HepG2 (cell line): ENCODE data around the gene BAHCC1.

ENCODE experiments used
- ATF3 ChIP-seq: sonication (generic); formaldehyde crosslinking; IDR thresholded peaks from 2 replicates; pipeline ENCODE4 v1.4.0; 2020; ENCODE audit warnings: missing genetic modification reagents
- JUND ChIP-seq: sonication (generic); formaldehyde crosslinking; IDR thresholded peaks from 2 replicates; pipeline ENCODE4 v1.8.0; 2022; ENCODE audit warnings: mild to moderate bottlenecking, missing genetic modification reagents
- KAT2B ChIP-seq: fragments of 150-350 bp; IDR thresholded peaks from 2 replicates; pipeline ENCODE4 v1.6.1; 2014; ENCODE audit warnings: low read depth, low read length, borderline replicate concordance
- NFIB ChIP-seq: sonication (generic); formaldehyde crosslinking; IDR thresholded peaks from 2 replicates; pipeline ENCODE4 v1.9.0; 2021; ENCODE audit warnings: missing genetic modification reagents, mild to moderate bottlenecking, borderline replicate concordance
- POLR2A ChIP-seq, 2 experiments: IDR thresholded peaks; 2 replicates each; pipeline ENCODE4 v1.6.1; 2011; ENCODE audit warnings: low read depth in 2 of 2, low read length in 2 of 2, mild to moderate bottlenecking in 1 of 2, moderate library complexity in 1 of 2; ENCODE audit not compliant: insufficient read depth in 1 of 2
- SP1 ChIP-seq, 2 experiments: fragments of 450-650 bp in 1 of 2; sonication (generic) in 1 of 2; formaldehyde crosslinking in 1 of 2; IDR thresholded peaks; 2 replicates each; pipeline versions ENCODE4 v1.4.0 to v1.6.1; 2016 to 2020; ENCODE audit warnings: missing genetic modification reagents in 1 of 2
- WIZ ChIP-seq: sonication (generic); formaldehyde crosslinking; IDR thresholded peaks from 2 replicates; pipeline ENCODE4 v1.5.1; 2020; ENCODE audit warnings: mild to moderate bottlenecking, missing genetic modification reagents
- ZFAT ChIP-seq: sonication (generic); formaldehyde crosslinking; conservative IDR thresholded peaks from 2 replicates; pipeline ENCODE4 v1.8.1; 2023; ENCODE audit warnings: missing genetic modification reagents, inconsistent platforms
- ZNF292 ChIP-seq: sonication (generic); formaldehyde crosslinking; IDR thresholded peaks from 2 replicates; pipeline ENCODE4 v1.8.1; 2022; ENCODE audit warnings: mild to moderate bottlenecking, low read depth, missing genetic modification reagents, borderline replicate concordance
- TF ChIP-seq, protein P1 (sequence below): sonication (generic); formaldehyde crosslinking; IDR thresholded peaks from 2 replicates; pipeline ENCODE4 v1.5.0; 2020; ENCODE audit warnings: mild to moderate bottlenecking, missing genetic modification reagents, moderate library complexity

- TF ChIP-seq KAT2B (no peak), ZFAT (no peak), ATF3 (CRISPR knock-in tag) (no peak), NFIB (no peak), ZNF292 (CRISPR knock-in tag) (no peak), JUND (no peak), POLR2A (IDR thresholded peaks at IDR 0.05; ENCODE audit: insufficient read depth in 1 of 2, low read depth in 2 of 2, low read length in 2 of 2) (no peak), SP1 (IDR thresholded peaks at IDR 0.05) (no peak), SP1 (CRISPR knock-in tag; IDR thresholded peaks at IDR 0.05) (no peak), WIZ (CRISPR knock-in tag) (no peak)
- TF ChIP-seq, protein P1, sequence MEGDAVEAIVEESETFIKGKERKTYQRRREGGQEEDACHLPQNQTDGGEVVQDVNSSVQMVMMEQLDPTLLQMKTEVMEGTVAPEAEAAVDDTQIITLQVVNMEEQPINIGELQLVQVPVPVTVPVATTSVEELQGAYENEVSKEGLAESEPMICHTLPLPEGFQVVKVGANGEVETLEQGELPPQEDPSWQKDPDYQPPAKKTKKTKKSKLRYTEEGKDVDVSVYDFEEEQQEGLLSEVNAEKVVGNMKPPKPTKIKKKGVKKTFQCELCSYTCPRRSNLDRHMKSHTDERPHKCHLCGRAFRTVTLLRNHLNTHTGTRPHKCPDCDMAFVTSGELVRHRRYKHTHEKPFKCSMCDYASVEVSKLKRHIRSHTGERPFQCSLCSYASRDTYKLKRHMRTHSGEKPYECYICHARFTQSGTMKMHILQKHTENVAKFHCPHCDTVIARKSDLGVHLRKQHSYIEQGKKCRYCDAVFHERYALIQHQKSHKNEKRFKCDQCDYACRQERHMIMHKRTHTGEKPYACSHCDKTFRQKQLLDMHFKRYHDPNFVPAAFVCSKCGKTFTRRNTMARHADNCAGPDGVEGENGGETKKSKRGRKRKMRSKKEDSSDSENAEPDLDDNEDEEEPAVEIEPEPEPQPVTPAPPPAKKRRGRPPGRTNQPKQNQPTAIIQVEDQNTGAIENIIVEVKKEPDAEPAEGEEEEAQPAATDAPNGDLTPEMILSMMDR (CRISPR knock-in tag): no peak
These were observed 58.5 kb downstream of the BAHCC1 start for GRCh38 chr17:81453712-81454111.
